Central memory CD8-positive, alpha-beta T cell (primary cell): ENCODE results near the gene SNX9.
"Not testable (repeated sequence)": the region's sequence is repeated elsewhere in the genome, so short reads cannot be mapped to it uniquely, and the experiment has no call there.

Source experiments
- ATAC-seq: fragments of 150-1000 bp; cut with Tn5 transposase; replicated peaks from 2 replicates; pipeline ENCODE4 v1.10.0; 2022; ENCODE audit warnings: mild to moderate bottlenecking, moderate FRiP score, moderate number of reproducible peaks; ENCODE audit not compliant: poor library complexity, severe bottlenecking; ENCODE audit errors: extremely low read depth
- DNase-seq, 2 donors: peaks; one replicate each; pipeline ENCODE4 v3.0.0; 2021; ENCODE audit warnings: low spot score in 2 of 2
- H3K27ac Mint-ChIP-seq: one replicate; pipeline ENCODE4 v1.8.0; 2022; ENCODE audit warnings: low read depth, mild to moderate bottlenecking, moderate library complexity, mixed read lengths
- H3K27me3 Mint-ChIP-seq: one replicate; pipeline ENCODE4 v1.8.0; 2022; ENCODE audit warnings: mixed read lengths
- H3K36me3 Mint-ChIP-seq: one replicate; pipeline ENCODE4 v1.8.0; 2022; ENCODE audit warnings: mild to moderate bottlenecking, moderate library complexity, mixed read lengths; ENCODE audit not compliant: insufficient read depth
- H3K4me1 Mint-ChIP-seq: one replicate; pipeline ENCODE4 v1.8.0; 2022; ENCODE audit warnings: mixed read lengths
- H3K4me3 Mint-ChIP-seq: one replicate; pipeline ENCODE4 v1.8.0; 2022; ENCODE audit warnings: mild to moderate bottlenecking, moderate library complexity, mixed read lengths
- H3K9me3 Mint-ChIP-seq: one replicate; pipeline ENCODE4 v1.8.0; 2022; ENCODE audit warnings: mixed read lengths

Gene SNX9

GRCh38 chr6:157789861-157790260 is 33.2 kb upstream of the SNX9 start:
- no peak overlapping the region for H3K4me3 Mint-ChIP-seq
- no peaks in the 10 kb centered on the region for H3K9me3 Mint-ChIP-seq
- no peak overlapping the region for H3K27ac Mint-ChIP-seq
- DNase-seq, result no peak
- no peaks in the 10 kb centered on the region for H3K4me1 Mint-ChIP-seq
- ATAC-seq, result no peak
- no peaks in the 10 kb centered on the region for H3K36me3 Mint-ChIP-seq
- H3K27me3 Mint-ChIP-seq, result peaks cover 57% of the 10 kb centered on the region

GRCh38 chr6:157790548-157791160 is 32.4 kb upstream of the SNX9 start:
- peaks cover 49% of the 10 kb centered on the region for H3K27me3 Mint-ChIP-seq
- H3K9me3 Mint-ChIP-seq, result no peaks in the 10 kb centered on the region
- no peak for ATAC-seq
- H3K4me3 Mint-ChIP-seq, result no peak overlapping the region
- H3K36me3 Mint-ChIP-seq, result no peaks in the 10 kb centered on the region
- no peaks in the 10 kb centered on the region for H3K4me1 Mint-ChIP-seq
- no peak for DNase-seq
- H3K27ac Mint-ChIP-seq, result no peak overlapping the region

GRCh38 chr6:157791450-157791849 is 31.6 kb upstream of the SNX9 start:
- Mint-ChIP-seq H3K27me3 (peaks cover 50% of the 10 kb centered on the region), H3K27ac (no peak overlapping the region), H3K4me3 (no peak overlapping the region), H3K4me1 (no peaks in the 10 kb centered on the region), H3K36me3 (no peaks in the 10 kb centered on the region), H3K9me3 (no peaks in the 10 kb centered on the region)
- DNase-seq, result no peak
- ATAC-seq, result no peak

GRCh38 chr6:157792671-157793070 is 30.4 kb upstream of the SNX9 start:
- no peak overlapping the region for H3K27ac Mint-ChIP-seq
- DNase-seq (no peak), ATAC-seq (no peak)
- H3K4me1 Mint-ChIP-seq, result no peaks in the 10 kb centered on the region
- H3K36me3 Mint-ChIP-seq, result no peaks in the 10 kb centered on the region
- H3K4me3 Mint-ChIP-seq, result no peak overlapping the region
- H3K9me3 Mint-ChIP-seq, result no peaks in the 10 kb centered on the region
- peaks cover 44% of the 10 kb centered on the region for H3K27me3 Mint-ChIP-seq

- not testable (repeated sequence) for H3K27ac Mint-ChIP-seq, ATAC-seq, DNase-seq, H3K9me3 Mint-ChIP-seq, H3K36me3 Mint-ChIP-seq, H3K4me3 Mint-ChIP-seq, H3K4me1 Mint-ChIP-seq
- peaks cover 57% of the 10 kb centered on the region for H3K27me3 Mint-ChIP-seq
These were observed 29.0 kb upstream of the SNX9 start for GRCh38 chr6:157794012-157794411.

GRCh38 chr6:157795841-157796240 is 27.2 kb upstream of the SNX9 start:
- H3K27ac Mint-ChIP-seq, result no peak overlapping the region
- ATAC-seq (no peak), DNase-seq (no peak)
- H3K9me3 Mint-ChIP-seq, result no peaks in the 10 kb centered on the region
- H3K36me3 Mint-ChIP-seq, result no peaks in the 10 kb centered on the region
- peaks cover 68% of the 10 kb centered on the region for H3K27me3 Mint-ChIP-seq
- H3K4me1 Mint-ChIP-seq, result no peaks in the 10 kb centered on the region
- H3K4me3 Mint-ChIP-seq, result no peak overlapping the region

GRCh38 chr6:157798851-157799250 is 24.2 kb upstream of the SNX9 start:
- Mint-ChIP-seq H3K4me1 (no peaks in the 10 kb centered on the region), H3K27ac (no peak overlapping the region), H3K36me3 (no peaks in the 10 kb centered on the region), H3K9me3 (no peaks in the 10 kb centered on the region), H3K27me3 (peaks cover 56% of the 10 kb centered on the region), H3K4me3 (no peak overlapping the region)
- no peak for DNase-seq
- no peak for ATAC-seq

- H3K4me1 Mint-ChIP-seq, ATAC-seq, DNase-seq, H3K27ac Mint-ChIP-seq, H3K4me3 Mint-ChIP-seq, H3K9me3 Mint-ChIP-seq, H3K36me3 Mint-ChIP-seq: not testable (repeated sequence)
- peaks cover 49% of the 10 kb centered on the region for H3K27me3 Mint-ChIP-seq
These were observed 23.5 kb upstream of the SNX9 start for GRCh38 chr6:157799561-157799960.

- Mint-ChIP-seq H3K9me3 (no peaks in the 10 kb centered on the region), H3K27me3 (peaks cover 58% of the 10 kb centered on the region), H3K4me3 (no peak overlapping the region), H3K4me1 (no peaks in the 10 kb centered on the region), H3K36me3 (no peaks in the 10 kb centered on the region), H3K27ac (no peak overlapping the region)
- DNase-seq, result no peak
- no peak for ATAC-seq
These were observed 22.4 kb upstream of the SNX9 start for GRCh38 chr6:157800420-157801237.

GRCh38 chr6:157804448-157805327 is 18.4 kb upstream of the SNX9 start:
- Mint-ChIP-seq H3K27me3 (peaks cover 38% of the 10 kb centered on the region), H3K9me3 (peaks cover 5% of the 10 kb centered on the region), H3K27ac (no peak overlapping the region), H3K4me3 (no peak overlapping the region), H3K4me1 (no peaks in the 10 kb centered on the region), H3K36me3 (no peaks in the 10 kb centered on the region)
- ATAC-seq (no peak), DNase-seq (no peak)

GRCh38 chr6:157806131-157806855 is 16.8 kb upstream of the SNX9 start:
- no peaks in the 10 kb centered on the region for H3K4me1 Mint-ChIP-seq
- ATAC-seq (no peak), DNase-seq (no peak)
- no peak overlapping the region for H3K4me3 Mint-ChIP-seq
- no peaks in the 10 kb centered on the region for H3K36me3 Mint-ChIP-seq
- no peak overlapping the region for H3K27ac Mint-ChIP-seq
- H3K9me3 Mint-ChIP-seq, result peaks cover 5% of the 10 kb centered on the region
- peaks cover 30% of the 10 kb centered on the region for H3K27me3 Mint-ChIP-seq

GRCh38 chr6:157806856-157807215 is 16.2 kb upstream of the SNX9 start:
- ATAC-seq (no peak), DNase-seq (no peak)
- H3K9me3 Mint-ChIP-seq, result peaks cover 5% of the 10 kb centered on the region
- no peaks in the 10 kb centered on the region for H3K4me1 Mint-ChIP-seq
- H3K4me3 Mint-ChIP-seq, result no peak overlapping the region
- no peaks in the 10 kb centered on the region for H3K36me3 Mint-ChIP-seq
- peaks cover 28% of the 10 kb centered on the region for H3K27me3 Mint-ChIP-seq
- H3K27ac Mint-ChIP-seq, result no peak overlapping the region
